GM19025 (cell line): Measurements from ENCODE around the gene THBS3.
"Not testable (repeated sequence)": the region's sequence is repeated elsewhere in the genome, so short reads cannot be mapped to it uniquely, and the experiment has no call there.

Experiments
- ATAC-seq: cut with Tn5 transposase; IDR thresholded peaks from one replicate; pipeline ENCODE4 v1.9.1; 2021; ENCODE audit warnings: mild to moderate bottlenecking, low read depth, moderate library complexity; ENCODE audit not compliant: unreplicated experiment

Gene THBS3

DNA sequence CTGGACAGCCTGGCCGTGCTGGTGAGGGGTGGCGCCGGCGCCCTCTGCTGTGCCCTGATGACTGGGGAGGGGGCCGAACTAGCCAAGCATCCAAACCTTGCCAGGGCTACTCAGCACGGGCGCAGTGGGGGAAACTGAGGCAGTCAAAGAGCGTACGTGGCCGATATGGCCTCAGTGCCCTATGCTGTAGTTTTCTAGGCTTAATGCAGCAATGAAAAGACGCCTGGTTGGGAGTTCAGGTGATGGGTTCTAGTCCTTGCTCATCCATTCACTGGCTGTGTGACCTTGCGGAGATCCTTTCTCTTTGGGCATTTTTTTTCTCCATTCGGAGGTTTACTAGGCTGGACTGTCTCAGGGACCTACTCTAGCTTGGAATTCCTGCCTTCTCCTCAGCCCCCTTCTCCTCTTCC is 1.6 kb upstream of the THBS3 start:
- ATAC-seq: no peak

GRCh38 chr1:155208541-155209311 is 1.0 kb upstream of the THBS3 start, which contains the start of gene MTX1:
Gene MTX1, plus strand, starts transcription at chr1:155208695. Its CDS starts 110 bp downstream, at chr1:155208805.
- ATAC-seq: peak; percentile 72

- ATAC-seq: no peak
Measured at GRCh38 chr1:155206891-155207805, 549 bp downstream of the THBS3 start.

GRCh38 chr1:155205969-155206593 is 1.6 kb downstream of the THBS3 start:
- no peak for ATAC-seq

GRCh38 chr1:155205035-155205434 is 2.7 kb downstream of the THBS3 start:
- ATAC-seq: no peak

GRCh38 chr1:155202731-155203515 is 4.8 kb downstream of the THBS3 start:
- ATAC-seq: no peak

- no peak for ATAC-seq
Measured at GRCh38 chr1:155202198-155202597, 5.5 kb downstream of the THBS3 start.

- ATAC-seq: no peak
Measured at GRCh38 chr1:155200920-155201319, 6.8 kb downstream of the THBS3 start.

- no peak for ATAC-seq
Measured at GRCh38 chr1:155199792-155200191, 7.9 kb downstream of the THBS3 start.

- ATAC-seq: no peak
Measured at GRCh38 chr1:155198547-155198906, 9.2 kb downstream of the THBS3 start.

DNA sequence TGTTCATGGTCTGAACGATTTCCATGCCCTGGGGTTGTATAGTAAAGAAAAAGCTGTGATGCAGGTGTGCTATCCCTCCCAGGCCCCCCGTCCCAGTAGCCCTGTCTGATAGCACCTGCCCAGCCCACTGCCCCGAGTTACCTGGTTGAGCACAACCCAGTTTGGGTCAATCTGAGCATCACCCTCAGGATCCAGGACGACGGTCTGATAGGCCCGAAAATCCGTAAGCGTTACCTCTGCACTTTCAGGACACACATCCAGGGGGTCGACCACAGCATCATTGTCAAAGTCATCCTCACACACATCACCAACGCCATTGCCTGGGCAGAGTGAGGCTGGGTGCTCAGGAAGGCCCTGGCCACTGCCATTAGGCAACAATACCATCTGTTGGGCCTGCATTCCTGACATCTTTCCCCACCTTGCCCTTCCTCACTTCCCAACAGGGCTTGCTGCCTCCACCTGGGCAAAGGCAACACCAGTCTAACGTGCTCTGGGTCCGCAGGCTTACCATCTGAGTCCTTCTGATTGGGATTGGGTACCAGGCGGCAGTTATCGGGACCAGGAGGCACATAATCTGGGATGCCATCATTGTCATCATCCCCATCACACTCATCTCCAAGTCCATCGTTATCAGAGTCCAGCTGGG is 9.7 kb downstream of the THBS3 start:
- ATAC-seq: no peak

DNA sequence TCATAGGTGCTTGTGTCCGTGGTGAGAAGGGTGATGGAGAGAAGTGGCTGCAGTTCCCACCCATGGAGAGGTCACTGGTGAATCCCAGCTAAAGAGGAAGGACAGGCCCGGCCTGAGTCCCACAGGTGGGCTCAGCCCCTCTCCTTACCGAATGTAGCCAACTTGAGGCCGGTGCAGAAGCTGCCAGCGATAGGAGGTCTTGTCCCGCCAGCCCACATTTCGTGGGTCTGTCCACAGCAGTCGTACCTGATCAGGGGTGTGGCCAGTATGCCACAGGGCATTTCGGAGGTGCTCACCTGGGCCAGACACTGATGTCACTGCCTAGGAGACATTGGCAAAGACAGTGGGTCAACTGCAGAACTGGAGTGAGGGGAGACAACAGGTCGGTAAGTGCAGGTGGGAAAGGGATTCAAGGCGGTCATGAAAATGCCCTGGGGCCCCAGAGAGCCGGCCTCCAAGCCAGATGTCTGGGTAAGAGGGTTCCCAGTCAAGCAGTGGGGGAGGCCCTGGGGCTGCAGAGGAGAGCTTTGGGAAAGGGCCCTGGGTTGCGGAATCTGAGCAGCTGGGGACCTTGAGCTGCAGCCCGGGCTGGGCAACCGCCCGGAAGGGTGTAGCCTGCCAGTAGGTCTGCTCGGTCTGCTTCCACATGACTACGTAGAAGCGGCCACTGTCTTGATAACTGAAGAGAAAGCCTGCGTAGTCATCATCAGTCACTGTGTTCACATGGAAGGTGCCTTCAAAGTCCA is 10.6 kb downstream of the THBS3 start:
- no peak for ATAC-seq

GRCh38 chr1:155196103-155196892 is 11.4 kb downstream of the THBS3 start:
- no peak for ATAC-seq

DNA sequence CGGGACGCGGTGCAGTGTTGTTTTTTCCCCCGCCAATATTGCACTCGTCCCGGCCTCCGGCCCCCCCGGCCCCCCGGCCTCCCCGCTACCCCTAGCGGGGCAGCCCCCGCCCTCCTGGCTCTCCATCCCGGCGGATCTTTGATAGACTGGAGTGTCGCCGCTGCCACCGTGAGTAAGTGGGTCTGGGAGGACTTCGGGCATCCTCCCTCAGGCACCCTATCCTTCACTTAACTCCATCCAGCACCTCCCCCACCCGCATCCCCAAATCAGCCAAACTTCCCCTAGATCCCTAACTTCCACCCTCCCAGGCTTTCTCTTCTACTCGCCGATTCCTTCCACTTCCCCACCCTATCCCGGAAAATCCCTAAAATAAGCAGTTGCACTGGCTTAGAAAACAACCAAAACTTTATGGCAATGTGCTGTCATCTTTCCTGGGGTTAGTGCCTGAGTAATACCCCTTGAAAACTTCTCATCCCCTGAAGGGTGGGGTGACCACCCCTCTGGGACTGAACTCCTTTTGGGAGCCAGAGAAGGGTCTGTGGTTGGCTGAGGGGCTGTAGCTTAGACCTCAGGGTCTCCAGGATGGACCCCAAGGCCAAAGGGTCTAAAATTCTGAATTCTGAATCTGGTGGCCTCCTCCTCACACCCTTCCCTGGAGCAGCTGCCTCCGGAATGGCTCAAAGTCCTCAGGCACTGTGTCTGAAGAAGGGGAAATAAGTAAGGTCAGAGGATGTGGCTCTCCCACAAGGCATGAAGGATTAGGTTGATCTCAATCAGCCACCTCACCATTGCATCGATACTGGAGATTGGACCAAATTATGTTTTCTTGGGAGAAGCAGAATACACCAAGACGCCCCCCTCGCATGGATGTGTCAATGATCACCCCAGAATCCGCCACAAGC is 12.2 kb downstream of the THBS3 start:
- no peak for ATAC-seq

DNA sequence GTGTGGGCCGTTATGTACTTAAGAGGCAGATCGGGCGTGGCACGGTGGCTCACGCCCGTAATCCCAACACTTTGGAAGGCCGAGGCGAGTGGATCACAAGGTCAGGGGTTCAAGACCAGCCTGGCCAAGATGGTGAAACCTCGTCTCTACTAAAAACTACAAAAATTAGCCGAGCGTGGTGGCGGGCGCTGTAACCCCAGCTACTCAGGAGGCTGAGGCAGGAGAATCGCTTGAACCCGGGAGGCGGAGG is 13.8 kb downstream of the THBS3 start:
- not testable (repeated sequence) for ATAC-seq

- peak; percentile 80 for ATAC-seq
Measured at GRCh38 chr1:155193275-155193990, 14.3 kb downstream of the THBS3 start.
